HepG2 (cell line): ENCODE data around the gene VAV2. TPM values are rescaled to one million over a fixed set of nuclear protein-coding genes. Genes with fewer than 3 reads are reported as not detected.

ENCODE experiments used
- ATAC-seq: fragments of 200-7000 bp; cut with Tn5 transposase; 3 replicates; pipeline ENCODE4 v1.9.1; 2020; ENCODE audit warnings: mild to moderate bottlenecking, moderate library complexity
- BruUV-seq: library from RNA; stranded (reverse); fragments of 400-500 nt; replicated peaks from 2 replicates; lab custom pipeline; 2021; lab: Mats Ljungman, UMichigan
- CTCF ChIA-PET: fragments of 300-600 bp; formaldehyde crosslinking; extraction: SDS; loops from one replicate; lab custom pipeline; 2021; ENCODE audit warnings: low total read pairs, inconsistent platforms, low intra/inter-chr PET ratio; lab: Yijun Ruan, JAX
- POLR2A ChIA-PET: fragments of 350-600 bp; sonication (Branson Sonifier 250); formaldehyde crosslinking; loops from one replicate; lab custom pipeline; 2020; ENCODE audit warnings: antibody characterized with exemption, inconsistent platforms; lab: Yijun Ruan, JAX
- DNase-seq: peaks from one replicate; pipeline ENCODE4 v3.0.0-alpha.2; 2015; ENCODE audit warnings: low spot score
- FAIRE-seq: peaks from 3 replicates; lab custom pipeline; 2011; peaks lifted over from hg19 to GRCh38; lab: Jason Lieb, UNC
- H2AFZ ChIP-seq: one replicate; pipeline ENCODE4 v1.6.1; 2011; ENCODE audit warnings: low read length, inconsistent platforms
- H3K27ac ChIP-seq: fragments of 300-600 bp; 3 replicates; pipeline ENCODE4 v1.8.0; 2011; ENCODE audit warnings: mixed run types, mild to moderate bottlenecking, mixed read lengths, low read length, inconsistent platforms; ENCODE audit not compliant: insufficient read depth; ENCODE audit errors: extremely low read length
- H3K27me3 ChIP-seq, 2 experiments: fragments of 200-600 bp in 1 of 2; 2 replicates in 1 of 2; 3 replicates in 1 of 2; pipeline versions ENCODE4 v1.6.0 to v1.8.0; 2011; ENCODE audit warnings: low read length in 2 of 2, mild to moderate bottlenecking in 2 of 2, moderate library complexity in 2 of 2, inconsistent platforms in 1 of 2; ENCODE audit not compliant: insufficient read depth in 2 of 2, control insufficient read depth in 1 of 2
- H3K36me3 ChIP-seq, 2 experiments: fragments of 200-600 bp in 1 of 2; replicated peaks in 1 of 2; 2 replicates in 1 of 2; 3 replicates in 1 of 2; pipeline versions ENCODE4 v1.5.1 to v1.8.0; 2011; ENCODE audit warnings: low read length in 2 of 2, inconsistent platforms in 1 of 2; ENCODE audit not compliant: insufficient read depth in 2 of 2, control insufficient read depth in 1 of 2
- H3K4me1 ChIP-seq: 2 replicates; pipeline ENCODE4 v1.5.1; 2012; ENCODE audit warnings: low read length, inconsistent platforms; ENCODE audit not compliant: insufficient read depth
- H3K4me2 ChIP-seq: 2 replicates; pipeline ENCODE4 v1.6.0; 2011; ENCODE audit warnings: low read depth, low read length, inconsistent platforms
- H3K4me3 ChIP-seq, 3 experiments: fragments of 200-600 bp in 1 of 3; sonication (generic), shearing (Covaris generic) in 1 of 3; replicated peaks in 1 of 3; 2 replicates each; pipeline ENCODE4 v1.5.1; 2011 to 2016; ENCODE audit warnings: low read length in 3 of 3, inconsistent platforms in 2 of 3, low read depth in 2 of 3, mild to moderate bottlenecking in 2 of 3, control low read depth in 1 of 3, mixed read lengths in 1 of 3; ENCODE audit not compliant: insufficient read depth in 1 of 3
- H3K79me2 ChIP-seq: one replicate; pipeline ENCODE4 v1.6.1; 2011; ENCODE audit warnings: low read length, inconsistent platforms; ENCODE audit not compliant: insufficient read depth
- H3K9ac ChIP-seq: 2 replicates; pipeline ENCODE4 v1.6.0; 2011; ENCODE audit warnings: mild to moderate bottlenecking, low read depth, low read length, inconsistent platforms; ENCODE audit not compliant: insufficient read depth
- H3K9me3 ChIP-seq: 2 replicates; pipeline ENCODE4 v1.5.1; 2012; ENCODE audit warnings: mild to moderate bottlenecking, low read length
- H4K20me1 ChIP-seq: 2 replicates; pipeline ENCODE4 v1.6.0; 2011; ENCODE audit warnings: inconsistent platforms, mild to moderate bottlenecking, low read length, moderate library complexity; ENCODE audit not compliant: insufficient read depth
- ARID5B ChIP-seq: IDR thresholded peaks from 2 replicates; pipeline ENCODE4 v1.4.0; 2020; ENCODE audit warnings: mild to moderate bottlenecking, missing genetic modification reagents
- CTCF ChIP-seq: sonication (generic); formaldehyde crosslinking; IDR thresholded peaks from 2 replicates; pipeline ENCODE4 v1.5.0; 2020; ENCODE audit warnings: mild to moderate bottlenecking, missing genetic modification reagents, moderate library complexity
- MAFK ChIP-seq, 2 experiments: IDR thresholded peaks in 1 of 2; conservative IDR thresholded peaks in 1 of 2; 2 replicates each; pipeline ENCODE4 v1.6.1; 2011; ENCODE audit warnings: improper control_type of control experiment in 2 of 2, low read length in 2 of 2
- MTF1 ChIP-seq: sonication (generic); formaldehyde crosslinking; IDR thresholded peaks from 2 replicates; pipeline ENCODE4 v1.5.0; 2020; ENCODE audit warnings: missing genetic modification reagents
- PITX1 ChIP-seq: sonication (generic); formaldehyde crosslinking; IDR thresholded peaks from 2 replicates; pipeline ENCODE4 v1.5.1; 2020; ENCODE audit warnings: mild to moderate bottlenecking, missing genetic modification reagents
- ZBTB37 ChIP-seq: sonication (generic); formaldehyde crosslinking; IDR thresholded peaks from 2 replicates; pipeline ENCODE4 v1.4.0; 2020; ENCODE audit warnings: mild to moderate bottlenecking, missing genetic modification reagents
- ZMYM3 ChIP-seq: sonication (generic); formaldehyde crosslinking; IDR thresholded peaks from 2 replicates; pipeline ENCODE4 v1.5.1; 2020; ENCODE audit warnings: mild to moderate bottlenecking, missing genetic modification reagents
- ZNF317 ChIP-seq: sonication (generic); formaldehyde crosslinking; IDR thresholded peaks from 2 replicates; pipeline ENCODE4 v1.5.0; 2020; ENCODE audit warnings: mild to moderate bottlenecking, missing genetic modification reagents
- ZNF646 ChIP-seq: sonication (generic); formaldehyde crosslinking; IDR thresholded peaks from 2 replicates; pipeline ENCODE4 v1.9.0; 2021; ENCODE audit warnings: mild to moderate bottlenecking, missing genetic modification reagents
- WGBS: methylation state at CpG from one replicate; pipeline ENCODE4 v1.1.6; 2017; ENCODE audit warnings: low lambda C conversion rate; 5-methylcytosine and 5-hydroxymethylcytosine counted together
- in situ Hi-C: cut with HindIII; loops from 2 replicates; pipeline ENCODE4 v1.10.0; 2017; ENCODE audit warnings: low pct_unique_long_range_greater_than_20kb; ENCODE audit not compliant: extremely low pct_ligation_motif_present
- intact Hi-C: fragments of 100-400 bp; cut with micrococcal nuclease; formaldehyde crosslinking; loops from one replicate; pipeline ENCODE4 v1.10.0; 2022; ENCODE audit not compliant: unreplicated experiment
- polyA plus RNA-seq, 8 experiments: library from polyadenylated mRNA; depleted of rRNA in 3 of 8; stranded (reverse) in 7 of 8; unstranded in 1 of 8; fragments of >200 nt; fragmentation: Illumina TruSeq in 4 of 8; extraction: Trizol in 4 of 8; gene quantifications; 2 replicates each; pipeline versions ENCODE4 v1.2.1 to v1.2.3, GENCODE V29; 2011 to 2016; ENCODE audit warnings: low read depth in 4 of 8, missing spikeins in 1 of 8, mixed read lengths in 1 of 8; ENCODE audit not compliant: insufficient read depth in 1 of 8
- total RNA-seq, 5 experiments: library from RNA; depleted of rRNA; stranded (reverse); fragments of >200 nt; fragmentation: Illumina TruSeq; extraction: Trizol; gene quantifications; 2 replicates each; pipeline ENCODE4 v1.2.3, GENCODE V29; 2016; ENCODE audit warnings: low read depth in 1 of 5

Gene VAV2
- total and polyA plus RNA-seq, 2 of the 13 experiments (the other 11 are each of a cell fraction or from before 2014, with no cell fraction given) = 22.5 to 22.9 TPM

GRCh38 chr9:133980864-133981588 is 11.1 kb downstream of the VAV2 start:
- peak overlapping the region in 1 of 3 experiments; percentile 73; a peak in 2 of 6 replicates for H3K4me3 ChIP-seq
- H3K4me2 ChIP-seq = peak overlapping the region; percentile 95; the same call in 1 of the 2 replicates
- peaks cover 66% of the 10 kb centered on the region for H3K4me1 ChIP-seq
- no peak for DNase-seq
- H2AFZ ChIP-seq = no peak overlapping the region
- BruUV-seq = no TSS peak
- H3K36me3 ChIP-seq = peaks cover under 1 to 13% of the 10 kb centered on the region in 2 experiments; a peak in 4 of 5 replicates
- ATAC-seq = no peak
- H3K27ac ChIP-seq = peak overlapping the region; percentile 92
- H3K9me3 ChIP-seq = no peaks in the 10 kb centered on the region
- no peak for FAIRE-seq
- ChIA-PET POLR2A (interaction anchor here (2.6 to 3.3 kb wide), 2 partner anchors 9 to 66 kb away, joined by 13 to 24 read pairs; no protein-coding TSS in a partner anchor), CTCF (no interaction called here)
- intact Hi-C loops (no loop called here), in situ Hi-C loops (no loop called here)
- no peak overlapping the region; the same call in 1 of the 2 replicates for H3K9ac ChIP-seq
- H3K27me3 ChIP-seq = no peaks in the 10 kb centered on the region
- 88% methylated on average over 8 of the region's 25 CpGs for WGBS
- peaks cover 14% of the 10 kb centered on the region for H4K20me1 ChIP-seq
- peaks cover 95% of the 10 kb centered on the region for H3K79me2 ChIP-seq
- TF ChIP-seq CTCF (CRISPR knock-in tag) = no peak
- no peak for TF ChIP-seq MAFK (conservative IDR thresholded peaks at IDR 0.05 in 1 of 2, IDR thresholded peaks at IDR 0.05 in 1 of 2; ENCODE audit: low read length in 2 of 2)
- no peak for TF ChIP-seq MTF1 (CRISPR knock-in tag)
- no peak for TF ChIP-seq ZNF646 (CRISPR knock-in tag)
- TF ChIP-seq PITX1 (CRISPR knock-in tag) = no peak
- TF ChIP-seq ZNF317 (CRISPR knock-in tag) = no peak
- no peak for TF ChIP-seq ZMYM3 (CRISPR knock-in tag)
- TF ChIP-seq ZBTB37 (CRISPR knock-in tag) = no peak
- TF ChIP-seq ARID5B (CRISPR knock-in tag) = no peak
